HG03060 (cell line): Measurements from ENCODE around the gene CAV2.
"Not testable (repeated sequence)": the region's sequence is repeated elsewhere in the genome, so short reads cannot be mapped to it uniquely, and the experiment has no call there.

Experiments
- ATAC-seq: cut with Tn5 transposase; IDR thresholded peaks from one replicate; pipeline ENCODE4 v1.9.1; 2021; ENCODE audit warnings: low read depth, moderate number of reproducible peaks; ENCODE audit not compliant: unreplicated experiment

The CAV2 gene

DNA sequence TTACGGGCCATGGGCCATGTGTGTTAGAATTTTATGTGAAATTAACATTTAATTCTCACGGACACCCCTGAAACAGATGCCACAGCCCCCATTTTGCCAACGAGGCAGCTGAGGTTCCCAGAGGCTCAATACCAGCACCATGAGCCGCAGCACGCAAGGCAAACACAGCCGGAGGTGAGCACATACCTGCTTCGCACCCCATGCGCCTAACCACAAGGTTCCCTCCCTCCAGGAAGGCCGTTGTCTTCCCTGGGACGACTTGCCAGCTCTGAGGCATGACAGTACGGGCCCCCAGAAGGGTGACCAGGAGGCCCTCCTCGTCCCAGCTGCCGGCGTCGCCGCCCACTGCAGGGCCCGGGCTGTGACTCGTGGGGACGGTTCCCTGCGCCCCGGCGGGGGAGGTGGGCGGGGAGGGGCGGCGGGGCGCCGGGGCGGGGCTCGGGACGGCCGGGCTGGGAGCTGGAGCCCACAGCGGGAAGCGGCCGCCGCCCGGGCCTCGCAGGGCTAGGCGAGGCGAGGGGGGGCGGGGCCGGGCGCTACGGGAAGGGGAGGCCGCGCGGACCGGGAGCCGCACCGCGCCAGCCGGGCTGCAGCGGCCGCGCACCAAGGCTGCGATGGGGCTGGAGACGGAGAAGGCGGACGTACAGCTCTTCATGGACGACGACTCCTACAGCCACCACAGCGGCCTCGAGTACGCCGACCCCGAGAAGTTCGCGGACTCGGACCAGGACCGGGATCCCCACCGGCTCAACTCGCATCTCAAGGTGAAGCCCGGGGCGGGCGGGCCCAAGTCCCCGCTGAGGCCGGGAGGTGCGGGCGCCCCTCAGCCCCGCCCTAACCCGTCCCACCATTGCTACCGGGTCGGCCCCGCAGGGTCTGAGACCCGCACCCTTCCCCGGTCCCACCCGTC, at the start of gene CAV2:
Gene CAV2, plus strand, starts transcription at position 571 of the 910 bp plus-strand sequence. Its CDS starts 44 bp downstream, at position 615.
- no peak for ATAC-seq

DNA sequence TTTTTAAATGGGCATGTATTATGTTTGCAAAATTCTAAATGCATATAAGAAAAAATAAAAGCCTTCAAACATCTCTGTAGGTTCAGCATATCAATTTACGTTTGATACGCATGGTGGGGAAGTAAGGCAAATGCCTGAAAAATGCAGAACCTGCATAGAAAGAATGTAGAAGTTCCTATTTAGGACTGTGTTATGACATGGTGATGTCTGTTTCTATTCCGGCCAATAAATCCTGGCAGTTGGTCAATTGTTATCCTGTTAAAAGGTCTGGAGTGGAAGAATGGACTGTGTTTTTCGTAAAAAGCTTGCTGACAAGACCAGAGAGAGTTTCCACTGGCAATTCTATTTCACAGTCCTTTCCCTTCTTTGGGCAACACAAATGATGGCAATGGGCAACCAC, 49.6 kb upstream of the CAV2 start:
- ATAC-seq, result no peak

GRCh38 chr7:116451957-116452729, 47.4 kb upstream of the CAV2 start:
- no peak for ATAC-seq

DNA sequence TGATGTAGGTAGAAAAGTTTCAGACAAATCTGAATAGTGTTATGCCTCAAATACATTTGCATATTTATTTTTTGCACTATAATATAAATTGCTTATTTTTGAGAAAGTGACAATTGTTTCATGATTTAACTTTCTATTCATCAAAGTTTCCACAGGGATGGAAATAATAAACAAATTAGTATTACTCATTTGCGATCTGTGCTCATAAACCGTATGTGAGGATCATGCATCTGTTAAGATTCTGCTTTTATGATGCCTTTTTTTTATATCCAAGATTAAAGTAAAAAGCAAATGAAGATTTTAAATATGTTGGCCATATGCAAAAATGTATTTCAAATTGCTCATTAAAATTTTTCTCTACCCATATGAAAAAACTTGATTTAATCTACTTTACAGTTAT, 45.2 kb upstream of the CAV2 start:
- ATAC-seq, result no peak

DNA sequence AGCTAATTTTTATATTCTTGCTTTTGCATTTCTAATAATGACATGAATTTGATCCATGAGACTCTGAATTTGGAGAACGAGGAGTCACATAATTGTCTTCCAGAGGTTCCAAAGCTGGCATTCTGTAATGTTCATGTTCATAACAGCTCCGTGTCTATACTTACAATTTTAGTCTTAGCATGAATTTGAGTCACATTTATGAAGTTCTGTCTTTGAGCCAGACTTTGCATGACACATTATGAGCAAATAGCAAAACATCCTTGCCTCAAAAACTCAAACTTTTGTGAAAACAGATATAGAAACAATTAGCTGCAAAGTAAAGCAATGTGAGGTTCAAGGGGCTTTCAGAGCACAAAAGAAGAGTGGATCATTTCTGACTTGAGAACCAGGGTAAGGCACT, 44.5 kb upstream of the CAV2 start:
- no peak for ATAC-seq

- ATAC-seq, result no peak
Measured at GRCh38 chr7:116455499-116455898, 44.0 kb upstream of the CAV2 start.

GRCh38 chr7:116461500-116461899, 38.0 kb upstream of the CAV2 start:
- no peak for ATAC-seq

- ATAC-seq, result no peak
Measured at GRCh38 chr7:116463956-116464355, 35.6 kb upstream of the CAV2 start.

GRCh38 chr7:116464375-116464774, 35.2 kb upstream of the CAV2 start:
- ATAC-seq, result no peak

DNA sequence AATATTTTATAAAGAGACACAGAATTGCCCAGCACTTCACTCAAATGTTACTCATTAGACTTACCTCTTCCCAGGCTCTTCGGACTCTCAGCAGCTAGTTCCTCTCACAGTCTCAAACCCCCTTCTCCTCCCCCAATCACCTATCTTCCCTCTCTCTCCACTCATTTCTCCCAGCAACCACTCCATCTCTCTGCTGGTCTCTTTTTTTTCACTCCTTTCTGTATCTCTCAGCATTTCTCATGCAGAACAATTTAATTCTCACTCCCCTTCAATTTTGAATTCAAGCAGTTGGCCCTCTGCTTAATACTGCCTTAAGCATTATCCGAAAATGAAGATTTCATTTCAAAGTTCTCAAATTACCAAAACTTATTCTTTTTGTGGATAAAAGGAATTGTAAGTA, 34.4 kb upstream of the CAV2 start:
- ATAC-seq, result no peak

GRCh38 chr7:116468534-116468933, 31.0 kb upstream of the CAV2 start:
- no peak for ATAC-seq

- ATAC-seq, result no peak
Measured at GRCh38 chr7:116477625-116478024, 21.9 kb upstream of the CAV2 start.

DNA sequence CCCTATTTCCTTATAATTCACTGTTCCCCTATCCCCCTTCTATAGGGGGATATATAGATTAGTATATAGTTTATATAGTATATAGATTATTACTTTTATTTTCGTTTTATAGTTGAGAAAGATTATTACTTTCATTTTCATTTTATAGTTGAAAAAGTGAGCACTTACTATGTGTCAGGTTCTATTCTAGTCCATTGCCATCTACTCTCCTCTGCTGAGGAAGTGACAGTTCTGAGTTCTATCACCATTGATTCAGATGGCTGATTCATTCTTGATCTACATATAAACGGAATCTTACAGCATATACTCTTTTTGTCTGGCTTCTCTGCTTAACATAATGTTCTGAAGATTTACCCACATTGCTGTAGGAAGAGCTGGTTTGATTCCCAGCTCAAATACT, 20.7 kb upstream of the CAV2 start:
- no peak for ATAC-seq

- no peak for ATAC-seq
Measured at GRCh38 chr7:116483271-116483942, 16.1 kb upstream of the CAV2 start.

DNA sequence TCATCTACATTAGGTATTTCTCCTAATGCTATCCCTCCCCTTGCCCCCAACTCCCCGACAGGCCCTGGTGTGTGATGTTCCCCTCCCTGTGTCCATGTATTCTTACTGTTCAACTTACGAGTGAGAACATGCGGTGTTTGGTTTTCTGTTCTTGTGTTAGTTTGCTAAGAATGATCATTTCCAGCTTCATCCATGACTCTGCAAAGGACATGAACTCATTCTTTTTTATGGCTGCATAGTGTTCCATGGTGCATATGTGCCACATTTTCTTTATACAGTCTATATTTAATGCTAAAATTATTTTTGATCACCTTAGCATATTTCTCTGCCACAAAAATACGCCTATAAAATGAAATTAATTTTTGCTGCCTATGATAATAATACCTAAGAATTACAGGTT, 15.1 kb upstream of the CAV2 start:
- not testable (repeated sequence) for ATAC-seq

DNA sequence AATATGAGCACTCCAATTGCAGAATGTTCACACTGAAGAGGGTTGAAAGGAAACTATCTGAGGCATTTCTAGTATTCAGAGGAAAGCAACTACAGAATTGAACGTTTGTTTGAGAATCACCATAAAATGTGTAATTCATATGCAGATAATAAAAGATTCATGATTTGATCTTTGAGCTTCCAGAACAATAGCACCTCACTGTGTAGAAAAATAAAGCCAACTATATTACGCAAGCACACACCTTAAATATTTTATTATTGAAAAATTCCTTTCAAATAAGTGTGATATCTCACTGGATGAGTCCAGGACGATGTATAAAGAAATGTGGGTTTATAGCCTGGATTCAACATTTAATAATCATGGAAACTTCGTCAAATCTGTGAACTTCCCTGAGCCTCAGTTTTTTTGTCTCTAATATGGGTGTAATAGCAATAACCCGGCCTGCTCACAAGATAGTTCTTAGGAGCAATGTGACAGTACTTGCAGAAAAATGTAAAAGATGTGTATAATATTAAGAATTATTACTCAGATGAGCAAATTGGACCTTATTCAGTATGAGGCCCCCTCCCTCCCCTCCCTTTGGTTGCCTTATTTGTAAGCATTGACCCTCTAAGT, 11.5 kb upstream of the CAV2 start:
- no peak for ATAC-seq

DNA sequence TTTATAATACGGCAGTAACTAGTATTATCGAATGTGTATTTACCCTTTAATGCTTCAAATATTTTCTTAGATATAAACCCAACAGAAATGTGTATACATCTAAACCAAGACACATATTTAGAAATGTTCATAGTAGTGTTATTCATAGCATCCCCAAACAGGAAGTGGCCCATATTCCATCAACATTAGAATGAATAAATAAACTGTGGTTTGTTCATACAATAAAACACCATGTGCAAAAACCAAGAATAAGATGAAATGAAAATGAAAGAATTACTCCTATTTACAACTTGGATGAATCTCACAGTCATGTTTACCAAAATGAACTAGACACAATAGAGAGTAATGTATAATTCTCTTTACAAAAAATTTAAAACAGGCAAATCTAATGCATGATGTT, 9.2 kb upstream of the CAV2 start:
- no peak for ATAC-seq

- ATAC-seq, result no peak
Measured at GRCh38 chr7:116491887-116492653, 7.5 kb upstream of the CAV2 start.

DNA sequence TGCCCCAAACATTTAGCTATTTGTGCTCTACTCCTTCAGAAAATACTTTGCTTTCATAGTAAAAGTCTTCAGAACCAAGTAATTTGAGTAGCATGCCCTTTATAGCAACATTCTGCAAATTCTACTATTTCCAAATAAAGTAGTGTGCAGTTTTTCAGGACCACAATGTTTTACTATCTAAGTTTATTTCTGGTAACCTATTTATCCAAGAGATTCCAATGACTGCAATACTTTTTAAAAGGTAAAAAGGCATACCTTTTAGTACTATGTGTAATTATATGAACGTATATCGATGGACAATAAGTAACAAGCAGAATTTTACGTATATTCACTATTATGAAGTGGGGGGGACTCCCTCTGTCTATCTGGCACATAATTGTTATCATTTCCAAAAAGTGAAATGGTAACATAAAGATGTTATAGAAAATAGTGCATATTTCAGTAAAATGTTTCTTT, 6.9 kb upstream of the CAV2 start:
- ATAC-seq, result no peak

GRCh38 chr7:116493449-116493848, 6.1 kb upstream of the CAV2 start:
- ATAC-seq, result no peak
